GM19023 (cell line): ENCODE measurements around the gene C10orf95.
"Not testable (repeated sequence)": the region's sequence is repeated elsewhere in the genome, so short reads cannot be mapped to it uniquely, and the experiment has no call there.

Experiments used
- ATAC-seq: cut with Tn5 transposase; IDR thresholded peaks from one replicate; pipeline ENCODE4 v1.9.1; 2021; ENCODE audit warnings: mild to moderate bottlenecking, moderate library complexity; ENCODE audit not compliant: unreplicated experiment

Gene C10orf95

DNA sequence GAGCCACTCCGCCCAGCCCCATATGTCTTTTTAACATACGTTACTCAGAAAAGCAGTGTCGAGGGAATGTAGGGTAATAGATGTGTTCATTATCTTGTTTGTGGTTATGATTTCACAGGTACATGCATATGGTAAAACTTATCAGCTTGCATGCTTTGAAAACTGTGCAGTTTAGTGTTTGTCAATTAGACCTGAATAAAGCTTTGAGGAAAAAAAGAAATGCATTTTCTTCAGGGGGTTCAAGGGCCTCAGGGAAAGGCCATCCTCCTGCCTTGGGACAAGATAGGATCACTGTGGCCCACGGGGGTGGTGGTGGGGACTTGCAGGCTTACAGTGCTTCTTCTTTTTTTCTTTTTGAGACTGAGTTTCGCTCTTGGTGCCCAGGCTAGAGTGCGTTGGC is 16.0 kb upstream of the C10orf95 start:
- ATAC-seq = no peak

- no peak for ATAC-seq
Observed at GRCh38 chr10:102465466-102465865, 14.1 kb upstream of the C10orf95 start.

DNA sequence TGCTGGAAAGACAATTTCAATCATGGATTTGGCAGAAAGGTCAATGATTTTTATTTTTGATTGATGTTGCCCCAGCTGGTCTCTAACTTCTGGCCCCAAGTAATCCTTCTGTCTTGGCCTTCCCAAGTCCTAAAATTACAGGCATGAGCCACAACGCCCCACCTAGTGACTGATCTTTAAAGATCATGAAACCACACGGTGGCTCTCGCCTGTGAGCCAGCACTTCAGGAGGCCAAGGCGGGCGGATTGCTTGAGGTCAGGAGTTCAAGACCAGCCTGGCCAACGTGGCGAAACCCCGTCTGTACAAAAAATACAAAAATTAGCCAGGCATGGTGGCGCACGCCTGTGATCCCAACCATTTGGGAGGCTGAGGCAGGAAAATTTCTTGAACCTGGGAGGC is 12.6 kb upstream of the C10orf95 start:
- ATAC-seq = no peak

DNA sequence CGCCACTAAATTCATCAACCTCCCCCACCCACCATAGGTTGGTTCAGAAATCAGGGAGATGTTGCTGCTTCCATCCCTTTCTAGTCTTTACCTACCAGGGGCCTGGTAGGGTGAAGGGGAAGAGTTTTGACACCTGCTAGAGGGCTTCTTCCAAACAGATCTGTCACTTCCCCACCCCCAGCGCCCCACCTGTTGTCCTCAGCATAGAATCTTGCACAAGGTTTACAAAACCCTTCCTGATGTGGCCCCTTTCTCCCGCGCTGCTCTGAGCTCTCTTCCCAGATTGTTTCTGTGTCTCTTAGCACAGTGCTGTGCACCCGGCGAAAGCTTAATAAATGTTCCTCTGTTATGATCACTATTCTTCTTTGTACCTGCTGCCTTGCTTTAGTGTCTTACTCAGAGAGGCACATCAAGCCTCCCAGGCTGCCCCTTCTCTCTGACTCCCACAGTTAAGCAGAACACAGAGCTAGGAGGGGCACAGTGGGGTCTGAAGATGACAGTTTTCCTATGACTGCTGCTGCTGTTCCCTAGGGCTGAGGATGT is 11.2 kb upstream of the C10orf95 start:
- no peak for ATAC-seq

DNA sequence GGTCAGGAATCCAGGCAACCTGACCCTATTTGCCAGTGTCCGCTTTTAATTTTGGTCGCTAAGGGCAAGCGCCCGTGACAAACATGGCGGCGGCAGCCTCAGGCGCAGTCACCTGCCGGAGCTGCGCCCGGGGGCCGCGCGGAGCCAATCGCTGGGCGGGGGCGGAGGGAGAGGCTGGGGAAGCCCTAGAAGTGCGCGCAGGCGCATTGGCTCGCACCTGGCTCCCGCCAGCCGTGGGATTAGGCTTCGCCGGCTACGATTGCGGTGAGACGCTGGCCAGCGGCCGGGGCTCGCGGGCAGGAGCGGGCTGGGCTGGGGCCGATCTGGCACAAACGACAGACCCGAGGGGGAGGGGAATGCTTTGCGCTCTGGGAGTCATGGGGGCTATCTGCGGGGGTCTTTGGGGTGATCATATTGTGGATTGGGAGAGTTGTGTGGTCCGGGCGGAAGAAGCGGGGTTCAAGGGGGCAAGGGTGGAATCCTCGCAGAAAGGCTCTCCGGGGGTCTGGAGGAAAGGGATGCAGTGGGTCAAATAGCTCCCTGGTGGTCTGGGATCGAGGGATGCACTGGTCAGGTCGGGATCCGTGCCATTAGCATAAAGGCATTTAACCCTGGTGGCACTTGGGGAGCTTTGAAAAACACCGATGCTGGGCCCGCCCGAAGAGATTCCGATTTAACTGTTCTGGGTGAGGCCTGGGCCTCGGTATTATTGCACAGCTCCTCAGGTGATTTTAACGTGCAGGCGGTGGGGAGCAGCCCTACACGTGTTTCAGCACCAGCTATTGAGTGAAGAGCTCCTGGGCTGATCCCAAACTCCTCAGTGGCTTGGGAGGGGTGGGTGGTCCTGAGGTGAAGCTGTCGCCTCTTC is 10.1 kb upstream of the C10orf95 start:
- ATAC-seq = peak; percentile 92

DNA sequence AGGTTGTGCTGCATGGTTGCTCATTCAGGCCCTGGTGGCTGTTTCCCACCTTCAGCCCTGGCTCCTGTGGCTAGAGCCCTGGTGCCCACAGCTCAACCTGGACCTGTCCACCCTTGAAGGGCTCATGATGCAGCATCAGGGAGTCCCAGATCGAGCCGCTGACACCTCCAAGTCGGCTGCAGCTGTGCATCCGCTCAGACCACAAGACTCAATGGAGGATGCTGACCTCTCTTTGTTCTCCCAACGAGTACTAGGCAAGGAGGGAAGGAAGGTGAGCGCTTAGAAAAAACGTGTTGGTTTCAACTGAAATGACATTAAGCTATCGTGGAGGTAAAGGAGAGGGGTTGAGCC is 9.5 kb upstream of the C10orf95 start:
- ATAC-seq = peak; percentile 20

- no peak for ATAC-seq
Observed at GRCh38 chr10:102458656-102459055, 7.3 kb upstream of the C10orf95 start.

DNA sequence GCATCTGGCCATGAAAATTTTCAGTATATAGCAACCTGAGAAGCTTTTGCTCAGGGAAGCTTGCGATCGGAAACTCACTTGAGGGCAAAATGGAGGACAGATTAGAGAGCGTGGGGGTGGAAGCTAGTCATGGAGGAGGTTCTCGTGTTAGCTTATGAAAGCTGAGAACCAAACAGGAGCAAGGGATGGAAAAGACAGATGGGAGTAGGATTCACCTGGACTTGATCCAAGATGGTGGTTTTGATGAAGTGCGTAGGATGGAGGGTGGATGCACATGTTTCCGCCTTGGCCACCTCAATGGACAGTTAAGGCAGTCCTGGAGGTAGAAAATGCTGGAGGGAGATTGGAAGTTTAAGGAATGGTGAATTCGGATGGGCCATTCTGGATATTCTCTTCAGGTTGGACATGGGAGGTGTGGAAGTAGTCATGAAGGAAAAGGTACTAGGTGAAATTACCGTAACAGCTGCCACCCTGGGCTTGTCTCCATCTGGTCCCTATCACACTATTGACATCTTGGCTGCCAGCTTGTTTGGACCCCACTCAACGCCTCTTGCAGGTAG is 6.3 kb upstream of the C10orf95 start:
- ATAC-seq = no peak

DNA sequence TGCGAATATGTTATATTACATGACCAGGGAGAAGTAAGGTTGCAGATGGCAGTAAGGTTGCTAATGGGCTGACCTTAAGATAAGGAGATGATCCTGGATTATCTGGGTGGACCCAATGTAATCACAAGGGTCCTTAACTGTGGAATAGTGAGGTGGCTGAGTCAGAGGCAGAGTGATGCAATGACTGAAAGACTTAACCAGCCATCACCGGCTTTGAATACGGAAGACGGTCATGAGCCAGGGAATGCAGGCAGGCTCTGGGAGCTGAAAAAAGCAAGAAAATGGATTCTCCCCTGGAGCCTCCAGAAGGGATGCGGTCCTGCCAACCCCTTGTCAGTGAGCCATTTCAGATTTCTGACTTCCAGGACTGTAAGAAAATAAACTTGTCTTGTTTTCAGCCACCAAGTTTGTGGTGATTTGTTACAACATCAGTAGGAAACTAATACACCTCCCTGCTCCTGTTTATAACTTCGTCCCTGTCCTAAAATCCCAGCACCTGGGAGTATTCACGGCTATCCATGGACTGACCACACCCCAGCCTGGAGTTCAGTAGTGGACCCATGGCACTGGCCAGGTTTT is 4.6 kb upstream of the C10orf95 start:
- ATAC-seq = no peak

- ATAC-seq = not testable (repeated sequence)
Observed at GRCh38 chr10:102454662-102455487, 3.5 kb upstream of the C10orf95 start.

DNA sequence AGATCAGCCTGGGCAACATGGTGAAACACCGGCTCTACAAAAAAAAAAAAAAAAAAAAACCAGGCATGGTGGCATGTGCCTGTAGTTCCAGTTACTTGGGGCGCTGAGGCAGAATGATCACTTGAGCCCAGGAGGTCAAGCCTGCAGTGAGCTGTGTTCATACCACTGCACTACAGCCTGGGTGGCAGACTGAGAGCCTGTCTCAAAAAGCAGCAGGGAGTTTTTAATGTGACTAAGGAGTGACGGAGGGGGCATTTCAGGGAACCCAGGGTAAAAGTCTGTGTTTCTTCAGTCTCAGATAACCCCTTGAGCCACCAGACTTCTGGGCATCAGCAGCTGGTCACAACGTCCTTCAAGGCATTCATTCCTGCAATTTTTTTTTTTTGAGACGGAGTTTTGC is 2.2 kb upstream of the C10orf95 start:
- no peak for ATAC-seq

DNA sequence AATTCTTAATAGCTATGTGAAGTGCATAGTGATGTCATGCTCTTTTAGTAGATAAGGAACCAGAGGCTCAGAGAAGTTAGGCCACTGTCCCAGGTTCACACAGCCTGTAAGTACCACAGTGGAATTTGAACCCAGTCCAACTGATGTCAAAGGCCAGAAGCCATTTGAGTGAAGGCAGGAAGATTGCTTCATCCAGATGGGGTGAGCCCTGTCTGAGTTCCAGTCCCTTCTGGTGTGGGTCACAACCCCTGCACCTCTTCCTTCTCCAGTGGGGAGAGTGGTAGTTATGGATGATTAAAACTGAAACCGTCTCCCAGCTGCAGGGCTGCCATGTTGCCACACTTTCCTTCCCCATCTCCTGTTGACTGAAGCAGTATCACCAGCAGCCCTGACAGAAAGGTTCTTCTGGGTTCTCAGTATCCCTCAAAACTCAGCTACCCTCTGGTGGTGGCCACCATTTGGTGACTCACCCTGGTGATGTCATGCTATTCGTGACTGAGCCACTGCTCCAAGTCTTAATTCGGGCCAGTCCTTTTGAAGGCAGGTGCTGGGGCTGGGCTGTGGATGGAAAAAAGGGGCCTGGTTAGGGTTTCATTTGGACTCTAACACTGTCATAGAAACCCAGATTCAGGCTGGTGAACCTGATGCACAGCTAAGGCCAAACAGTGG is 1.5 kb upstream of the C10orf95 start:
- no peak for ATAC-seq

DNA sequence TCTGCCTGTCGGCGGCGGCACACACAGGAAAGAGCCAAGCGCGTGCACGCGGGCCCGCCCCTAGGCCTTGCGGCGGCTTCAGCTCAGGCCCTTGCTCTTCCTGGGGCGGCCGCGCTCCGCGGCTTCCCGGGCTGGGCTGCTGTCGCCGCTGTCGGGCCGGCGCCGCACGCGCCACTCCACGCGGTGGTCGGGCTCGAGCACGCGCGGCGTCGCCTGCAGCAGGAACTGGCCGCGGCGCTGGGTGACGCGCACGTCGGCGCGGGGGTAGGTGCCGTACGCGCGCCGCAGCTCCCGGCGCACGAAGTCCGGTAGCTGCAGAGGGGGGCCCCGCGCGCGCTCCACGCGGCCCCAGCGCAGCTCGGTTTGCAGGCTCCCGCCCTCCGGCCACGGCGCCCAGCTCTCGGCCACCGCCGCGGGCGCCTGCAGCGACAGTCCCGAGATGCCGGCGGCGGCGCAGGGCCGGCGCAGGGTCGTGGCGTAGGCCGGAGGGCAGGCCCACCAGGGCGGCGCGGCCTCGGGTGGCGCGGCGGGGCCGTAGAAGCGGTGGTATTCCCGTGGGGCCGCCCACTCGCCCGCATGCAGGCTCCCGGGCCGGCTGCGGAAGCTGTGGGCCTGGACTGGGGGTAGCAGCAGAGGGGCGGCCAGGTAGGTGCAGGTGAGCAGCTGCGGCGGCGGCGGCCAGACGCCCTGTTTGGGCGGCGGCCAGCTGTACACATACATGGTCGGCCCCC is 804 bp downstream of the C10orf95 start:
- ATAC-seq = peak; percentile 74

- ATAC-seq = no peak
Observed at GRCh38 chr10:102450124-102450373, 1.3 kb downstream of the C10orf95 start.

DNA sequence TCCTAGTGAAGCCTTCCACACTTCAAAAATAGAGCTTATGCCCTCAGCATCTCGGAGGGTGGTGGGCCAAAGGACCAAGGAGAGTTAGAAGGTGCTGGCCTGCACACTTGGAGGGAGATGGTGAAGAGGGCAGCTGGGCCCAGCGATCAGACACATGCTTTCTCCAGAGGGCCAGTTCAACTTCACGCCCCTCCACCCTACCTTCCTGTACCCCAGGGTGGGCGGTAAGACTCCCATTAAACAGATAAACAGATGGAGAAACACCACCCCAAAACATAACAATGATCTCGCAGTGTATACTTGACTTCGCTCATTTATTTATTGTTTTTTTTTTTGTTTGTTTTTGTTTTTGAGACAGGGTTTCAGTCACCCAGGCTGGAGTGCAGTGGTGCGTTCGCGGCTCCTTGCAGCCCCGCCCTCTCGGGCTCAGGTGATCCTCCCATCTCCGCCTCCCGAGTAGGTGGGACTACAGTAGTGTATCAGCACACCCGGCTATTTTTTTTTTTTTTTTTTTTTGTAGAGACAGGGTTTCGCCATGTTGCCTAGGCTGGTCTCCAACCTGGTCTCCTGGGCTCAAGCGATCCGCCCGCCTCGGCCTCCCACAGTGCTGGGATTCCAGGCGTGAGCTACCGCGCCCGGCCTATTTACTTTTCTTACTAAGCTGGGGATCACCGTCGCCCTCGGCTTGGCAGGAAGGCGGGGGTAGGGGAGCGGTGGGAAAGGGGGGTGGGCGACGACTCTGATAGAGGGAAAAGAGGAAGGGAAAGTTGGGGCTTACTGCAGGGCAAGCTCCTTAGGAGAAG is 1.8 kb downstream of the C10orf95 start:
- peak; percentile 51 for ATAC-seq

- no peak for ATAC-seq
Observed at GRCh38 chr10:102444851-102445250, 6.5 kb downstream of the C10orf95 start.

DNA sequence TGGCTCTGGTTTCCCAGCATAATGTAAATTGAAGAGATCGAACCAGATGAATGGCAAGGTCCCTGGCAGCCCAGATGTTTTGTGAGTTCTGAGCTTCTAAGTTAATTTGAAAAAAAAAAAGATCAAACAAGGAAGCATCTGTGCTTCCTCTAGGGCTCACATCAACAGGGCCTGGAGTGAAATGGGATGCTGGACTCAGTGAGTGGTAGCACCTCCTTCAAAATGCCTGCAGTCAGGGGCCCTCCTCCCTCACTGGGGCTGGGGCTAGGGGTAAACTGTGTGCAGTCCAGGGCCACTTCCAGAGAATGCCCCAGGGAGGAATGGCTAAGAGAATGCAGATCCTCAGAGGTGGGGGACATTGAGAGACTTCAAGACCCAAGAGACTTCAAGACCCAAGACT is 13.0 kb downstream of the C10orf95 start:
- no peak for ATAC-seq

DNA sequence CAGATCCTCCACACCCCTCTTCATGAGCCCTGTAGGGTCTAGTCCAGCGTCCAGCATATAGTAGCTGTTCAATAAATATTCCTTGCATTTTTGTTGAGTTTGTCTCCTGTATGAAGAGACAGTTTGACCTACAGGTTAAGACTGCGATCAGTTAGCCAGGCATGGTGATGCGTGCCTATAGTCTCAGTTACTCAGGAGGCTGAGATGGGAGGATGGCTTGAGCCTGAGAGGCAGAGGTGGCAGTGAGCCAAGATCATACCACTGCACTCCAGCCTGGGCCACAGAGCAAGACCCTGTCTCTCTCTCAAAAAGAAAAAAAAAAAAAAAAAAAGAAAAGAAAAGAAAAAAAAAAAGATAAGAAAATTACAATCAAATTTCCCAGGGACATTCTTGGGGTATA is 13.8 kb downstream of the C10orf95 start:
- ATAC-seq = no peak

GRCh38 chr10:102436312-102436711 is 15.0 kb downstream of the C10orf95 start:
- no peak for ATAC-seq
